Bronchus fibroblast of lung (primary cell): ENCODE results near the gene STK31. TPM values are rescaled to one million over a fixed set of nuclear protein-coding genes. Genes with fewer than 3 reads are reported as not detected.

Experiments used
- total RNA-seq: library from RNA; depleted of rRNA; stranded (reverse); fragments of >200 nt; gene quantifications from 2 replicates; pipeline ENCODE4 v1.2.3, GENCODE V29; 2015

STK31 gene
- not detected in 2 replicates for total RNA-seq

GRCh38 chr7:23710000-23710399, at the start of gene STK31:
TSS of gene STK31 (plus strand) at chr7:23710219. CDS start at chr7:23710286, 67 bp downstream.

GRCh38 chr7:23679898-23680413, 30.1 kb upstream of the STK31 start, which contains the start of gene FAM221A:
TSS of gene FAM221A (plus strand) at chr7:23680199. CDS start at chr7:23680219, 20 bp downstream.

Other genes starting within 250 kb of the STK31 start
- gene IGF2BP3, start 239.7 kb upstream of the STK31 start, total RNA-seq: 36.0 and 38.2 TPM in 2 replicates
- gene TRA2A, start 178.2 kb upstream of the STK31 start, total RNA-seq: 19.0 and 20.3 TPM in 2 replicates
- gene CCDC126, start 112.8 kb upstream of the STK31 start, total RNA-seq: 2.8 and 2.9 TPM in 2 replicates
- gene FAM221A, start 30.0 kb upstream of the STK31 start, total RNA-seq: 1.0 and 1.3 TPM in 2 replicates